Smooth muscle cell (in vitro differentiated cells): ENCODE measurements around the gene RCC2. TPM values are rescaled to one million over a fixed set of nuclear protein-coding genes. Genes with fewer than 3 reads are reported as not detected.
"Not testable (repeated sequence)": the region's sequence is repeated elsewhere in the genome, so short reads cannot be mapped to it uniquely, and the experiment has no call there.

ENCODE experiments used
- DNase-seq: peaks from one replicate; lab custom pipeline; 2025; ENCODE audit not compliant: unreplicated experiment; lab: John Stamatoyannopoulos, UW
- H2AFZ ChIP-seq: fragments of 200-600 bp; sonication (generic); 2 replicates; pipeline ENCODE4 v1.6.0; 2016; ENCODE audit warnings: antibody characterized with exemption, low read depth, mild to moderate bottlenecking
- H3F3A ChIP-seq: fragments of 200-600 bp; sonication (generic); 2 replicates; pipeline ENCODE4 v1.6.0; 2017; ENCODE audit warnings: antibody characterized with exemption, low read depth
- H3K27ac ChIP-seq: fragments of 200-600 bp; sonication (generic); 2 replicates; pipeline ENCODE4 v1.5.1; 2016; ENCODE audit warnings: low read depth, mild to moderate bottlenecking
- H3K27me3 ChIP-seq: fragments of 200-600 bp; sonication (generic); 2 replicates; pipeline ENCODE4 v1.6.1; 2016; ENCODE audit warnings: low read depth, mild to moderate bottlenecking
- H3K36me3 ChIP-seq: fragments of 200-600 bp; sonication (generic); 2 replicates; pipeline ENCODE4 v1.5.1; 2016; ENCODE audit warnings: low read depth
- H3K4me1 ChIP-seq: fragments of 200-600 bp; sonication (generic); 2 replicates; pipeline ENCODE4 v1.5.1; 2016; ENCODE audit warnings: low read depth
- H3K4me2 ChIP-seq: fragments of 200-600 bp; sonication (generic); 2 replicates; pipeline ENCODE4 v1.6.0; 2016; ENCODE audit warnings: mild to moderate bottlenecking
- H3K4me3 ChIP-seq: fragments of 200-600 bp; sonication (generic); 2 replicates; pipeline ENCODE4 v1.5.1; 2016; ENCODE audit warnings: mild to moderate bottlenecking
- H3K79me2 ChIP-seq: fragments of 200-600 bp; sonication (generic); 2 replicates; pipeline ENCODE4 v1.6.0; 2016; ENCODE audit warnings: low read depth, mild to moderate bottlenecking
- H3K9ac ChIP-seq: fragments of 200-600 bp; sonication (generic); 2 replicates; pipeline ENCODE4 v1.6.0; 2016; ENCODE audit warnings: low read depth
- H3K9me3 ChIP-seq: fragments of 200-600 bp; sonication (generic); replicated peaks from 2 replicates; pipeline ENCODE4 v1.5.1; 2016; ENCODE audit warnings: low read depth
- H4K20me1 ChIP-seq: fragments of 200-600 bp; sonication (generic); 2 replicates; pipeline ENCODE4 v1.6.0; 2016; ENCODE audit warnings: low read depth
- CTCF ChIP-seq: fragments of 200-600 bp; sonication (generic); IDR thresholded peaks from 2 replicates; pipeline ENCODE4 v1.5.1; 2017; ENCODE audit warnings: borderline replicate concordance, mild to moderate bottlenecking, antibody characterized with exemption; ENCODE audit not compliant: insufficient read depth, poor library complexity, severe bottlenecking
- WGBS: methylation state at CpG from one replicate; pipeline ENCODE4 v1.1.7; 2016; ENCODE audit warnings: low lambda C conversion rate; 5-methylcytosine and 5-hydroxymethylcytosine counted together
- polyA plus RNA-seq: library from polyadenylated mRNA; unstranded; fragments of >200 nt; fragmentation: Nextera tagmentation; extraction: Ambion mirVana; gene quantifications from 2 replicates; pipeline ENCODE4 v1.2.1, GENCODE V29; 2016
- total RNA-seq: library from RNA; depleted of rRNA; stranded (reverse); fragments of >200 nt; gene quantifications from 2 replicates; pipeline ENCODE4 v1.2.3, GENCODE V29; 2014

RCC2 gene
- total and polyA plus RNA-seq, 2 experiments from 2014 or later: 28.0 to 44.5 TPM

- Histone ChIP-seq H3F3A (no peaks in the 10 kb centered on the region), H3K79me2 (no peaks in the 10 kb centered on the region), H3K36me3 (no peaks in the 10 kb centered on the region), H3K4me3 (no peak overlapping the region), H3K4me1 (no peaks in the 10 kb centered on the region), H3K27ac (no peak overlapping the region), H2AFZ (no peak overlapping the region), H3K9me3 (no peaks in the 10 kb centered on the region), H4K20me1 (no peaks in the 10 kb centered on the region), H3K4me2 (no peak overlapping the region), H3K27me3 (no peaks in the 10 kb centered on the region), H3K9ac (no peak overlapping the region)
- no peak for TF ChIP-seq CTCF
- 95% methylated on average over 1 of the region's 1 CpG for WGBS
- DNase-seq: no peak
Measured at GRCh38 chr1:17458794-17459193, 19.3 kb upstream of the RCC2 start.

- Histone ChIP-seq H3K4me3 (no peak overlapping the region), H4K20me1 (no peaks in the 10 kb centered on the region), H3F3A (no peaks in the 10 kb centered on the region), H3K4me1 (no peaks in the 10 kb centered on the region), H3K27ac (no peak overlapping the region), H2AFZ (no peak overlapping the region), H3K36me3 (no peaks in the 10 kb centered on the region), H3K4me2 (no peak overlapping the region), H3K27me3 (no peaks in the 10 kb centered on the region), H3K9ac (no peak overlapping the region), H3K9me3 (no peaks in the 10 kb centered on the region), H3K79me2 (no peaks in the 10 kb centered on the region)
- DNase-seq: no peak
- WGBS: 98% methylated on average over 4 of the region's 4 CpGs
- no peak for TF ChIP-seq CTCF
Measured at GRCh38 chr1:17452686-17453085, 13.2 kb upstream of the RCC2 start.

GRCh38 chr1:17452203-17452602 lies 12.7 kb upstream of the RCC2 start:
- not testable (repeated sequence) for H3K36me3 ChIP-seq, H3K9ac ChIP-seq, H3K4me3 ChIP-seq, H3K27ac ChIP-seq, H3K9me3 ChIP-seq, DNase-seq, H3K4me1 ChIP-seq, H3K79me2 ChIP-seq, H4K20me1 ChIP-seq, H3F3A ChIP-seq, H2AFZ ChIP-seq, H3K4me2 ChIP-seq, H3K27me3 ChIP-seq
- WGBS: 70% methylated on average over 10 of the region's 10 CpGs

- Histone ChIP-seq H3F3A (no peaks in the 10 kb centered on the region), H3K9me3 (no peaks in the 10 kb centered on the region), H3K4me1 (no peaks in the 10 kb centered on the region), H3K4me3 (no peak overlapping the region), H3K27ac (no peak overlapping the region), H4K20me1 (no peaks in the 10 kb centered on the region), H3K9ac (no peak overlapping the region), H3K79me2 (no peaks in the 10 kb centered on the region), H2AFZ (no peak overlapping the region), H3K4me2 (no peak overlapping the region), H3K36me3 (no peaks in the 10 kb centered on the region), H3K27me3 (no peaks in the 10 kb centered on the region)
- TF ChIP-seq CTCF: no peak
- WGBS: 78% methylated on average over 7 of the region's 7 CpGs
- DNase-seq: no peak
Measured at GRCh38 chr1:17451731-17452130, 12.3 kb upstream of the RCC2 start.
